CD14-positive monocyte (primary cell): ENCODE measurements around the gene TMEM212. TPM values are rescaled to one million over a fixed set of nuclear protein-coding genes. Genes with fewer than 3 reads are reported as not detected.

Experiments used
- DNase-seq, 3 donors: peaks; one replicate each; pipeline ENCODE4 v3.0.0-alpha.2; 2011 to 2022
- H2AFZ ChIP-seq: 2 replicates; pipeline ENCODE4 v1.6.0; 2012; ENCODE audit warnings: mild to moderate bottlenecking, low read depth, low read length, inconsistent platforms; ENCODE audit not compliant: insufficient read depth, poor library complexity, severe bottlenecking
- H3K27ac ChIP-seq, 2 donors: 1 replicate in 1 of 2; 2 replicates in 1 of 2; pipeline ENCODE4 v1.5.1; 2012 to 2013; ENCODE audit warnings: low read length in 2 of 2, control low read depth in 1 of 2, inconsistent platforms in 1 of 2, low read depth in 1 of 2, mild to moderate bottlenecking in 1 of 2
- H3K27me3 ChIP-seq, 2 donors: one replicate each; pipeline versions ENCODE4 v1.6.0 to v1.6.1; 2011 to 2013; ENCODE audit warnings: low read length in 2 of 2; ENCODE audit not compliant: control insufficient read depth in 2 of 2, insufficient read depth in 2 of 2
- H3K36me3 ChIP-seq, 2 donors: replicated peaks in 1 of 2; 1 replicate in 1 of 2; 2 replicates in 1 of 2; pipeline versions ENCODE4 v1.5.1 to v1.6.1; 2012 to 2013; ENCODE audit warnings: low read length in 2 of 2, control low read depth in 1 of 2, inconsistent platforms in 1 of 2, mild to moderate bottlenecking in 1 of 2; ENCODE audit not compliant: insufficient read depth in 2 of 2, control insufficient read depth in 1 of 2
- H3K4me1 ChIP-seq, 2 donors: 1 replicate in 1 of 2; 2 replicates in 1 of 2; pipeline versions ENCODE4 v1.5.1 to v1.6.1; 2012 to 2013; ENCODE audit warnings: low read length in 2 of 2, control low read depth in 1 of 2, inconsistent platforms in 1 of 2, mild to moderate bottlenecking in 1 of 2, moderate library complexity in 1 of 2; ENCODE audit not compliant: insufficient read depth in 2 of 2, control insufficient read depth in 1 of 2
- H3K4me2 ChIP-seq: replicated peaks from 2 replicates; pipeline ENCODE3; 2012; ENCODE audit warnings: low read length, moderate library complexity, mild to moderate bottlenecking; ENCODE audit not compliant: poor library complexity, severe bottlenecking; ENCODE audit errors: extremely low read depth
- H3K4me3 ChIP-seq, 3 experiments: fragments of 200-600 bp in 1 of 3; sonication (generic) in 1 of 3; replicated peaks in 1 of 3; 1 replicate in 2 of 3; 2 replicates in 1 of 3; pipeline ENCODE4 v1.5.1; 2011 to 2013; ENCODE audit warnings: low read length in 3 of 3, mild to moderate bottlenecking in 3 of 3, control low read depth in 2 of 3, low read depth in 2 of 3, inconsistent platforms in 1 of 3, moderate library complexity in 1 of 3
- H3K79me2 ChIP-seq: 2 replicates; pipeline ENCODE4 v1.6.0; 2012; ENCODE audit warnings: mild to moderate bottlenecking, control low read depth, inconsistent platforms, low read length, moderate library complexity; ENCODE audit not compliant: insufficient read depth
- H3K9ac ChIP-seq: 2 replicates; pipeline ENCODE4 v1.6.0; 2017; ENCODE audit warnings: low read length, mild to moderate bottlenecking; ENCODE audit not compliant: insufficient read depth, poor library complexity, severe bottlenecking
- H3K9me3 ChIP-seq, 2 donors: replicated peaks in 1 of 2; 1 replicate in 1 of 2; 2 replicates in 1 of 2; pipeline versions ENCODE4 v1.5.1 to v1.6.1; 2012 to 2013; ENCODE audit warnings: low read length in 2 of 2, control low read depth in 1 of 2; ENCODE audit not compliant: control insufficient read depth in 1 of 2, insufficient read depth in 1 of 2
- H4K20me1 ChIP-seq: 2 replicates; pipeline ENCODE4 v1.6.0; 2012; ENCODE audit warnings: mild to moderate bottlenecking, low read length, control low read depth, moderate library complexity; ENCODE audit not compliant: insufficient read depth
- H3K27ac Mint-ChIP-seq, 7 donors: one replicate each; pipeline ENCODE4 v1.8.0; 2020; ENCODE audit warnings: mild to moderate bottlenecking in 7 of 7, mixed read lengths in 7 of 7, moderate library complexity in 6 of 7, inconsistent platforms in 2 of 7
- H3K27me3 Mint-ChIP-seq, 3 donors: one replicate each; pipeline ENCODE4 v1.8.0; 2021 to 2022; ENCODE audit warnings: low read depth in 3 of 3, mild to moderate bottlenecking in 3 of 3, mixed read lengths in 3 of 3, moderate library complexity in 3 of 3, inconsistent platforms in 1 of 3
- H3K36me3 Mint-ChIP-seq, 2 donors: one replicate each; pipeline ENCODE4 v1.8.0; 2020; ENCODE audit warnings: mixed read lengths in 2 of 2, inconsistent platforms in 1 of 2, mild to moderate bottlenecking in 1 of 2
- H3K4me1 Mint-ChIP-seq: one replicate; pipeline ENCODE4 v1.8.0; 2020; ENCODE audit warnings: mild to moderate bottlenecking, mixed read lengths
- H3K4me3 Mint-ChIP-seq, 2 donors: one replicate each; pipeline ENCODE4 v1.8.0; 2020; ENCODE audit warnings: mild to moderate bottlenecking in 2 of 2, mixed read lengths in 2 of 2, moderate library complexity in 1 of 2
- H3K9me3 Mint-ChIP-seq, 7 donors: one replicate each; pipeline ENCODE4 v1.8.0; 2020 to 2022; ENCODE audit warnings: mixed read lengths in 7 of 7, mild to moderate bottlenecking in 6 of 7, moderate library complexity in 6 of 7, inconsistent platforms in 2 of 7
- CTCF ChIP-seq: fragments of 200-600 bp; IDR thresholded peaks from one replicate; pipeline ENCODE4 v1.8.0; 2022; ENCODE audit warnings: antibody characterized with exemption, mild to moderate bottlenecking
- WGBS: methylation state at CpG from one replicate; pipeline ENCODE4 v1.1.5; 2013; ENCODE audit warnings: missing lambda C conversion rate; ENCODE audit not compliant: insufficient coverage; 5-methylcytosine and 5-hydroxymethylcytosine counted together
- intact Hi-C, 2 donors: fragments of 100-400 bp; cut with micrococcal nuclease; formaldehyde crosslinking; loops; one replicate each; pipeline versions ENCODE4 v1.15.0 to v1.15.1; 2023
- polyA plus RNA-seq, 3 donors: library from polyadenylated mRNA; depleted of rRNA in 1 of 3; unstranded in 2 of 3; stranded (reverse) in 1 of 3; fragments of 300-500 nt in 2 of 3; fragments of >200 nt in 1 of 3; fragmentation: Illumina TruSeq in 2 of 3; gene quantifications; 1 replicate in 2 of 3; 2 replicates in 1 of 3; pipeline ENCODE4 v1.2.3, GENCODE V29; 2012 to 2021

TMEM212 gene
- polyA plus RNA-seq, 3 donors = not detected

DNA sequence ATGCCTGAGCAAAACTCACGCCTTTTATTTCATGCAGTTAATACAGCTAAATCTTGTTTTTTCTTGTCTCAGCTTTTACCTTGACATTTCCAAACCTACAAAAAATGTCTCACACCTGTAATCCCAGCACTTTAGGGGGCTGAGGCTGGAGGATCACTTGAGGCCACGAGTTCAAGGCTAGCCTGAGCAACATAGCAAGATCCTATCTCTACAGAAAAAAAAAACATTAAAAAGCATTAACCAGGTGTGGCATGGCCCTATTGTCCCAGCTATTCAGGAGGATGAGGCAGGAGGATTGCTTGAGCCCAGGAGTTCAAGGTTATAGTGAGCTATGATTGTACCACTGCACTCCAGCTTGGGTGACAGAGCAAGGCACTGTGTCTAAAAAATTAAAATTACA is 3.9 kb upstream of the TMEM212 start:
- Histone ChIP-seq H3K9ac (no peak overlapping the region), H3K27ac (no peak overlapping the region), H3K4me2 (no peak overlapping the region), H3K36me3 (no peaks in the 10 kb centered on the region), H3K9me3 (no peaks in the 10 kb centered on the region), H2AFZ (no peak overlapping the region), H3K27me3 (no peaks in the 10 kb centered on the region), H3K79me2 (no peaks in the 10 kb centered on the region), H3K4me1 (peaks cover 25% of the 10 kb centered on the region in 2 donors), H3K4me3 (no peak overlapping the region), H4K20me1 (no peaks in the 10 kb centered on the region)
- no peak overlapping the region for H3K4me3 Mint-ChIP-seq
- no peak for TF ChIP-seq CTCF
- DNase-seq = no peak
- H3K27ac Mint-ChIP-seq = no peak overlapping the region
- H3K36me3 Mint-ChIP-seq = no peaks in the 10 kb centered on the region
- H3K27me3 Mint-ChIP-seq = peaks cover 0 to 1% (median 0%) of the 10 kb centered on the region in 3 donors
- intact Hi-C loops = loop anchor here (5.0 to 10.0 kb wide), 2 partner anchors 62 to 194 kb away; no protein-coding TSS in a partner anchor
- 80% methylated on average over 1 of the region's 2 CpGs for WGBS
- peaks cover 0 to 3% (median 0%) of the 10 kb centered on the region in 7 donors for H3K9me3 Mint-ChIP-seq
- peaks cover 26% of the 10 kb centered on the region for H3K4me1 Mint-ChIP-seq

GRCh38 chr3:171840445-171840810 is 2.7 kb upstream of the TMEM212 start:
- no peak for TF ChIP-seq CTCF
- Histone ChIP-seq H3K4me2 (no peak overlapping the region), H3K79me2 (no peaks in the 10 kb centered on the region), H3K27me3 (no peaks in the 10 kb centered on the region), H2AFZ (peak overlapping the region; percentile 32), H3K9ac (no peak overlapping the region), H3K4me3 (no peak overlapping the region), H3K4me1 (peaks cover 14 to 15% of the 10 kb centered on the region in 2 donors), H3K27ac (no peak overlapping the region), H3K9me3 (no peaks in the 10 kb centered on the region), H4K20me1 (no peaks in the 10 kb centered on the region), H3K36me3 (no peaks in the 10 kb centered on the region)
- Mint-ChIP-seq H3K36me3 (no peaks in the 10 kb centered on the region), H3K27me3 (peaks cover 0 to 1% (median 1%) of the 10 kb centered on the region in 3 donors), H3K4me1 (peaks cover 15% of the 10 kb centered on the region), H3K9me3 (peaks cover 0 to 3% (median 0%) of the 10 kb centered on the region in 7 donors), H3K4me3 (no peak overlapping the region), H3K27ac (peak overlapping the region in 1 of 7 donors; percentile 14)
- WGBS = 100% methylated on average over 1 of the region's 2 CpGs
- no peak for DNase-seq
- intact Hi-C loops = no loop called here
